Adrenal gland (tissue), 12 donors: Measurements from ENCODE around the gene RTP2. TPM values are rescaled to one million over a fixed set of nuclear protein-coding genes. Genes with fewer than 3 reads are reported as not detected.

Experiments used
- DNase-seq, 7 donors: peaks; one replicate each; pipeline ENCODE4 v3.0.0-alpha.2; 2019 to 2020
- H3K27ac ChIP-seq, 5 donors: fragments of 200-600 bp; sonication (generic) in 4 of 5; 1 replicate in 3 of 5; 2 replicates in 2 of 5; pipeline versions ENCODE4 v1.5.1 to v1.8.0; 2016 to 2020; ENCODE audit warnings: mild to moderate bottlenecking in 1 of 5
- H3K27me3 ChIP-seq: fragments of 200-600 bp; 2 replicates; pipeline ENCODE4 v1.8.0; 2021
- H3K36me3 ChIP-seq, 2 donors: fragments of 200-600 bp; replicated peaks in 1 of 2; 1 replicate in 1 of 2; 2 replicates in 1 of 2; pipeline versions ENCODE4 v1.5.1 to v1.8.0; 2018 to 2022
- H3K4me1 ChIP-seq, 2 donors: fragments of 200-600 bp; replicated peaks in 1 of 2; 1 replicate in 1 of 2; 2 replicates in 1 of 2; pipeline versions ENCODE4 v1.5.1 to v1.8.0; 2018 to 2021
- H3K4me3 ChIP-seq, 4 donors: fragments of 200-600 bp; sonication (generic) in 3 of 4; one replicate each; pipeline ENCODE4 v1.5.1; 2016 to 2018
- H3K9me3 ChIP-seq, 3 donors: fragments of 200-600 bp; sonication (generic) in 1 of 3; replicated peaks in 1 of 3; 1 replicate in 2 of 3; 2 replicates in 1 of 3; pipeline versions ENCODE4 v1.5.1 to v1.8.0; 2016 to 2021
- CTCF ChIP-seq, 6 experiments: fragments of 450-650 bp in 4 of 6; fragments of 200-600 bp in 2 of 6; sonication (generic) in 1 of 6; IDR thresholded peaks; 1 replicate in 5 of 6; 2 replicates in 1 of 6; pipeline versions ENCODE4 v1.5.1 to v1.8.0; 2016 to 2021; ENCODE audit warnings: antibody characterized with exemption in 6 of 6, mild to moderate bottlenecking in 2 of 6, moderate library complexity in 1 of 6
- POLR2A ChIP-seq, 2 donors: fragments of 450-650 bp; IDR thresholded peaks; one replicate each; pipeline ENCODE4 v1.6.1; 2017; ENCODE audit warnings: antibody characterized with exemption in 2 of 2, mild to moderate bottlenecking in 2 of 2, moderate library complexity in 1 of 2
- WGBS, 4 donors: extraction: QIAGEN DNeasy Blood & Tissue Kit in 2 of 4; methylation state at CpG; one replicate each; pipeline versions ENCODE4 v1.1.5 to v1.1.7; 2013 to 2017; 5-methylcytosine and 5-hydroxymethylcytosine counted together
- intact Hi-C, 2 donors: fragments of 100-400 bp; cut with DNase I; formaldehyde crosslinking; loops; one replicate each; pipeline versions ENCODE4 v1.14.1 to v1.15.0; 2022 to 2023
- polyA plus RNA-seq, 3 donors: library from polyadenylated mRNA; stranded (reverse); fragments of 200-250 nt in 2 of 3; fragments of 350-450 nt in 1 of 3; fragmentation: Illumina TruSeq in 1 of 3; extraction: RNeasy Lipid Tissue Mini Kit (QIAGEN cat#74804) in 1 of 3; gene quantifications; one replicate each; pipeline ENCODE4 v1.2.3, GENCODE V29; 2013 to 2014
- total RNA-seq, 9 donors: library from RNA; depleted of rRNA in 4 of 9; stranded (reverse); fragments of >200 nt in 4 of 9; fragments of 120-200 nt in 1 of 9; fragmentation: NEBNext Ultra II Directional in 1 of 9; extraction: Animal tissue kit (Norgen Biotek cat#: 25700) in 1 of 9; gene quantifications; one replicate each; pipeline versions ENCODE4 v1.1.0 to v1.2.4, GENCODE V29; 2013 to 2023
- donor health status: healthy with polysubstance abuse.
- donor health status: Bipolar disorder and iron deficiency.
- donor health status: DM: yes; HTN: yes; CAD: no.
- donor health status: DM: no; HTN: no; CAD: no.
- donor health status: DM: no; HTN: no; CAD: no.
- donor health status: DM: yes; HTN: yes; CAD: no.

RTP2 gene
- total and polyA plus RNA-seq, 12 donors: 0.28 TPM; not detected in 11

- no peaks in the 10 kb centered on the region for H3K27me3 ChIP-seq
- TF ChIP-seq POLR2A (IDR thresholded peaks at IDR 0.05): no peak
- no peak for TF ChIP-seq CTCF (IDR thresholded peaks at IDR 0.05)
- no peaks in the 10 kb centered on the region for H3K9me3 ChIP-seq
- no peak overlapping the region for H3K4me3 ChIP-seq
- intact Hi-C loops: no loop called here
- H3K4me1 ChIP-seq: no peaks in the 10 kb centered on the region
- H3K36me3 ChIP-seq: no peaks in the 10 kb centered on the region
- DNase-seq: no peak
- no peak overlapping the region for H3K27ac ChIP-seq
These were observed 2.8 kb upstream of the RTP2 start for GRCh38 chr3:187705164-187705563.

GRCh38 chr3:187700249-187700648, 2.1 kb downstream of the RTP2 start:
- intact Hi-C loops: no loop called here
- no peaks in the 10 kb centered on the region for H3K4me1 ChIP-seq
- H3K4me3 ChIP-seq: no peak overlapping the region
- DNase-seq: no peak
- H3K27me3 ChIP-seq: no peaks in the 10 kb centered on the region
- no peaks in the 10 kb centered on the region for H3K36me3 ChIP-seq
- TF ChIP-seq POLR2A (IDR thresholded peaks at IDR 0.05) (no peak), CTCF (IDR thresholded peaks at IDR 0.05) (no peak)
- H3K9me3 ChIP-seq: no peaks in the 10 kb centered on the region
- no peak overlapping the region for H3K27ac ChIP-seq
- WGBS, 4 donors: 82 to 100% (median 96%) methylated on average over 1 to 2 of the region's 2 CpGs

- Histone ChIP-seq H3K27me3 (no peaks in the 10 kb centered on the region), H3K4me1 (no peaks in the 10 kb centered on the region), H3K36me3 (no peaks in the 10 kb centered on the region), H3K4me3 (no peak overlapping the region), H3K9me3 (no peaks in the 10 kb centered on the region), H3K27ac (no peak overlapping the region)
- no peak for TF ChIP-seq CTCF (IDR thresholded peaks at IDR 0.05)
- TF ChIP-seq POLR2A (IDR thresholded peaks at IDR 0.05): no peak
- intact Hi-C loops: no loop called here
- WGBS, 4 donors: 89 to 94% (median 90%) methylated on average over 21 to 38 of the region's 42 CpGs
- DNase-seq: no peak
These were observed 3.6 kb downstream of the RTP2 start for GRCh38 chr3:187698499-187699399.

- intact Hi-C loops: no loop called here
- Histone ChIP-seq H3K4me1 (no peaks in the 10 kb centered on the region), H3K9me3 (no peaks in the 10 kb centered on the region), H3K27ac (peak overlapping the region in 1 of 5 donors; percentile 12), H3K4me3 (no peak overlapping the region), H3K36me3 (no peaks in the 10 kb centered on the region), H3K27me3 (no peaks in the 10 kb centered on the region)
- 34 to 48% (median 41%) methylated on average over 4 of the region's 4 CpGs for WGBS, 4 donors
- no peak for TF ChIP-seq CTCF (IDR thresholded peaks at IDR 0.05)
- no peak for TF ChIP-seq POLR2A (IDR thresholded peaks at IDR 0.05)
- DNase-seq: no peak
These were observed 6.3 kb downstream of the RTP2 start for GRCh38 chr3:187696021-187696420.
